SU-DHL-6 (cell line): ENCODE measurements around the gene TXNDC11.

Source experiments
- CTCF ChIP-seq: fragments of 200-600 bp; sonication (generic); IDR thresholded peaks from one replicate; pipeline ENCODE4 v1.5.1; 2017; ENCODE audit warnings: antibody characterized with exemption, mild to moderate bottlenecking, low read length, moderate library complexity; ENCODE audit not compliant: insufficient read depth, poor library complexity, severe bottlenecking
- EZH2phosphoT487 ChIP-seq: fragments of 200-600 bp; sonication (generic), shearing (Covaris generic); conservative IDR thresholded peaks from 2 replicates; pipeline ENCODE4 v1.6.1; 2018; ENCODE audit warnings: mild to moderate bottlenecking, antibody characterized with exemption, low read length, moderate library complexity, mixed read lengths

DNA sequence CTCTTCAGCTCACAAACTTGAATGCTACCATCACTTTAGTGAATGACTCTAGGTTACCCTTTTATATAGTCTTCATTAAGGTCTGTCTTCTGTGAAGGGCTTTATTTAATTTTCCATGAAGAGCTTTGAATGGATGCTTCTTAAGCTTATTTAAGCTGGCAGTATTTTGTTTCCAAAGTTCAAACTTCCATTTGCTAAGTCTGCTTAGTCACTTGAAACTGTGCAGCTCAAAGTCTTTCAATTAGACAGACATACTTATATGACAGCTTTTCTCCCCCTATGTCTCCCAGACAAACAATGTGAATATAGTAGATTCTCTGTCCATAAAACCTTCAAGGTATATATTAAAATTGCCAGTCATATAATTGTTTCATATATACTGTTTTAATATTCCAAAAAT is 23.5 kb downstream of the TXNDC11 start:
- no peak for TF ChIP-seq EZH2phosphoT487
- no peak for TF ChIP-seq CTCF
